K562 (cell line): ENCODE measurements around the gene MED15. TPM values are rescaled to one million over a fixed set of nuclear protein-coding genes. Genes with fewer than 3 reads are reported as not detected.

ENCODE experiments used
- BACH1 ChIP-seq: fragments of 200-800 bp; sonication (Bioruptor generic); IDR thresholded peaks from 2 replicates; pipeline ENCODE4 v1.6.1; 2016; ENCODE audit warnings: missing genetic modification characterization, missing compliant biosample characterization
- CREB5 ChIP-seq: fragments of 250-450 bp; sonication (Bioruptor Pico); IDR thresholded peaks from 2 replicates; pipeline ENCODE4 v1.5.0; 2020; ENCODE audit warnings: mild to moderate bottlenecking
- E2F5 ChIP-seq: sonication (generic); formaldehyde crosslinking; IDR thresholded peaks from 2 replicates; pipeline ENCODE4 v1.8.0; 2022; ENCODE audit warnings: mild to moderate bottlenecking, missing genetic modification reagents
- EP400 ChIP-seq: fragments of 450-650 bp; IDR thresholded peaks from 2 replicates; pipeline ENCODE4 v1.6.1; 2017; ENCODE audit warnings: antibody characterized with exemption, mild to moderate bottlenecking, moderate library complexity
- FOXA1 ChIP-seq: fragments of 450-650 bp; IDR thresholded peaks from 2 replicates; pipeline ENCODE4 v1.6.1; 2016; ENCODE audit warnings: mild to moderate bottlenecking, borderline replicate concordance
- FUS ChIP-seq: fragments of 200-400 bp; formaldehyde crosslinking; optimal IDR thresholded peaks from 2 replicates; pipeline ENCODE3; 2017; ENCODE audit warnings: low read depth, low read length
- GABPB1 ChIP-seq: sonication (generic); formaldehyde crosslinking; IDR thresholded peaks from 2 replicates; pipeline ENCODE4 v1.8.0; 2022; ENCODE audit warnings: mild to moderate bottlenecking, missing genetic modification reagents
- GATAD2B ChIP-seq: fragments of 450-650 bp; IDR thresholded peaks from 2 replicates; pipeline ENCODE4 v1.6.1; 2017; ENCODE audit warnings: mild to moderate bottlenecking, borderline replicate concordance
- HLTF ChIP-seq: fragments of 450-650 bp; IDR thresholded peaks from 2 replicates; pipeline ENCODE4 v1.6.1; 2016
- HNRNPLL ChIP-seq: fragments of 200-400 bp; formaldehyde crosslinking; IDR thresholded peaks from 2 replicates; pipeline ENCODE4 v1.6.1; 2017; ENCODE audit warnings: low read length, low read depth, mild to moderate bottlenecking; ENCODE audit not compliant: poor library complexity, severe bottlenecking
- ID3 ChIP-seq, 2 experiments: fragments of 250-450 bp in 1 of 2; fragments of 450-650 bp in 1 of 2; sonication (Bioruptor Pico) in 1 of 2; IDR thresholded peaks; 2 replicates each; pipeline versions ENCODE4 v1.6.1 to v1.8.0; 2016 to 2021; ENCODE audit warnings: mild to moderate bottlenecking in 2 of 2, moderate library complexity in 2 of 2, missing compliant biosample characterization in 1 of 2, missing genetic modification characterization in 1 of 2
- IFI16 ChIP-seq: fragments of 250-450 bp; sonication (Bioruptor Pico); IDR thresholded peaks from 2 replicates; pipeline ENCODE4 v2.1.2; 2022; ENCODE audit warnings: mild to moderate bottlenecking, inconsistent platforms
- KAT2B ChIP-seq: IDR thresholded peaks from one replicate; pipeline ENCODE4 v1.6.1; 2012; ENCODE audit warnings: low read depth, mild to moderate bottlenecking, control low read depth, inconsistent platforms, low read length, moderate library complexity
- LARP7 ChIP-seq: fragments of 450-650 bp; IDR thresholded peaks from 2 replicates; pipeline ENCODE4 v1.6.1; 2016
- MAFF ChIP-seq: IDR thresholded peaks from 2 replicates; pipeline ENCODE4 v1.6.1; 2012; ENCODE audit warnings: low read length, improper control_type of control experiment
- NFE2 ChIP-seq: IDR thresholded peaks from 2 replicates; pipeline ENCODE4 v1.6.1; 2014; ENCODE audit warnings: antibody characterized with exemption, low read depth
- POLR2B ChIP-seq: fragments of 450-650 bp; IDR thresholded peaks from 2 replicates; pipeline ENCODE4 v1.6.1; 2018; ENCODE audit warnings: low read depth; ENCODE audit not compliant: partially characterized antibody
- RNF2 ChIP-seq: sonication (generic); IDR thresholded peaks from 2 replicates; pipeline ENCODE4 v1.6.1; 2016
- SRF ChIP-seq, 2 experiments: fragments of 250-450, 450-650 bp in 1 of 2; sonication (Bioruptor Pico) in 1 of 2; sonication (generic) in 1 of 2; formaldehyde crosslinking; IDR thresholded peaks; 2 replicates each; pipeline versions ENCODE4 v1.5.0 to v1.5.1; 2020 to 2022; ENCODE audit warnings: mild to moderate bottlenecking in 1 of 2, missing genetic modification reagents in 1 of 2
- THRAP3 ChIP-seq: fragments of 450-650 bp; IDR thresholded peaks from 2 replicates; pipeline ENCODE4 v1.6.1; 2016; ENCODE audit warnings: mild to moderate bottlenecking, inconsistent platforms, borderline replicate concordance
- TRIM28 ChIP-seq: fragments of 450-650 bp; IDR thresholded peaks from 2 replicates; pipeline ENCODE4 v1.6.1; 2017
- ZFPM2 ChIP-seq: fragments of 250-450 bp; sonication (Bioruptor Pico); IDR thresholded peaks from 2 replicates; pipeline ENCODE4 v1.5.1; 2022; ENCODE audit warnings: mild to moderate bottlenecking
- ZNF133 ChIP-seq: fragments of 250-450 bp; sonication (Bioruptor Pico); IDR thresholded peaks from 2 replicates; pipeline ENCODE4 v1.4.0; 2020; ENCODE audit warnings: mild to moderate bottlenecking
- ZNF197 ChIP-seq: fragments of 200-800 bp; sonication (Bioruptor generic); IDR thresholded peaks from 2 replicates; pipeline ENCODE4 v1.6.1; 2016; ENCODE audit warnings: low read depth, missing genetic modification characterization, missing compliant biosample characterization
- polyA plus RNA-seq, 8 experiments: library from polyadenylated mRNA; depleted of rRNA in 4 of 8; stranded (reverse) in 5 of 8; unstranded in 3 of 8; fragments of >200 nt; fragmentation: Nextera tagmentation in 2 of 8; fragmentation: Illumina TruSeq in 1 of 8; extraction: Ambion mirVana in 2 of 8; extraction: Trizol in 1 of 8; gene quantifications; 2 replicates each; pipeline versions ENCODE4 v1.2.1 to v1.2.3, GENCODE V29; 2011 to 2014; ENCODE audit warnings: inconsistent platforms in 1 of 8, missing spikeins in 1 of 8
- total RNA-seq, 7 experiments: library from RNA; depleted of rRNA in 6 of 7; stranded (reverse); fragments of >200 nt in 6 of 7; fragmentation: Illumina TruSeq in 2 of 7; extraction: Trizol in 2 of 7; gene quantifications; 2 replicates each; pipeline versions ENCODE4 v1.2.1 to v1.2.3, GENCODE V29; 2011 to 2021; ENCODE audit warnings: low replicate concordance in 1 of 7
- TF ChIP-seq, protein P1 (sequence below): fragments of 250-450 bp; sonication (Bioruptor Pico); IDR thresholded peaks from 2 replicates; pipeline ENCODE4 v1.4.0; 2020
- TF ChIP-seq, protein P2 (sequence below): fragments of 450-650 bp; IDR thresholded peaks from 2 replicates; pipeline ENCODE4 v1.6.1; 2017; ENCODE audit warnings: mild to moderate bottlenecking, moderate library complexity

Gene MED15
- total and polyA plus RNA-seq, 9 of the 15 experiments (the other 6 are each of a cell fraction or from before 2014, with no cell fraction given): 4.0 to 271 (median 60.1) TPM

DNA sequence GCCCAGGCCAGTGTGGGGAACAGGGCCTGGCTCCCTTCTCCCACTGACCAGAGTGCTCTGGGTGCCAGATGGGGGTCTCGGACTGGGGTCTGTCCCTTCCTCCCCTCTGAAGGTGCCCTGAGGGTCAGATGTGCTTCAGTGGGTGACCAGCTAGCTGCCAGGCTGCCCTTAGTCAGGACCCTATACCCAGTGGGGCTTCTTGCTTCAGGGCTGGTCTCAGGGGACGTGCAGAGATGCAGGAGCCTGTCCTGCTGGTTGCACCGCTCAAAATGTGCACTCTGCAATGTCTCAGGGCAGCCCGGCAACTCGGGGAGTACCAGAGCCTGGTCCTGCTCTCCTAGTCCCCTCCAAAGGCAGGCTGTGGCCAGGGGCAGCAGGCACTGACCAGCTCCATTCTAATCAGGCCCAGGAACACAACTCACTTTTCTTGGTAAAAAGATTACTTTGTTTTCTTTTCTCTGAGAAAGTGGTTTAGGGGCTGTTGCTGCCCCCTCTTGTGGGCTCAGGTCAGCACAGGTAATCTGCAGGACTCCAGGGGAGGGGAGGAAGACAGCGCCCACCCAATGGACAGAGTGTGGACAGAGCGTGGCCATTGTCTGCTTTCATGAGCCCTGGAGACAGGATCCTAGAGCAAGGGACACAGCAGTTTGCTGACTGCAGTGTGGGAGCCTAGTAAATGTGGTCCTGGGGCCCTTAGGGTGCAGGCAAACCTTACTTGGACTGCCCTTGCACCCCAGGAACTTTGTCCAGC lies 80.9 kb downstream of the MED15 start (continued):
- TF ChIP-seq E2F5 (no peak), EP400 (no peak), TRIM28 (no peak), BACH1 (tag) (no peak), ZNF197 (CRISPR knock-in tag) (no peak), MAFF (no peak; the same call in 1 of the 2 replicates), LARP7 (no peak), RNF2 (no peak), THRAP3 (no peak), ZFPM2 (no peak; the same call in 1 of the 2 replicates), FOXA1 (no peak), GABPB1 (CRISPR knock-in tag) (peak; percentile 36; the same call in 1 of the 2 replicates), ZNF133 (CRISPR knock-in tag) (no peak), NFE2 (no peak), FUS (no peak), SRF (CRISPR knock-in tag; IDR thresholded peaks at IDR 0.05) (peak in 1 of 2 experiments; percentile 44; a peak in 1 of 4 replicates), IFI16 (no peak), HLTF (no peak), KAT2B (no peak), GATAD2B (no peak), HNRNPLL (no peak), CREB5 (no peak), ID3 (CRISPR knock-in tag; IDR thresholded peaks at IDR 0.05) (no peak), ID3 (tag; IDR thresholded peaks at IDR 0.05) (no peak), POLR2B (peak; percentile 62)
- TF ChIP-seq, protein P1, sequence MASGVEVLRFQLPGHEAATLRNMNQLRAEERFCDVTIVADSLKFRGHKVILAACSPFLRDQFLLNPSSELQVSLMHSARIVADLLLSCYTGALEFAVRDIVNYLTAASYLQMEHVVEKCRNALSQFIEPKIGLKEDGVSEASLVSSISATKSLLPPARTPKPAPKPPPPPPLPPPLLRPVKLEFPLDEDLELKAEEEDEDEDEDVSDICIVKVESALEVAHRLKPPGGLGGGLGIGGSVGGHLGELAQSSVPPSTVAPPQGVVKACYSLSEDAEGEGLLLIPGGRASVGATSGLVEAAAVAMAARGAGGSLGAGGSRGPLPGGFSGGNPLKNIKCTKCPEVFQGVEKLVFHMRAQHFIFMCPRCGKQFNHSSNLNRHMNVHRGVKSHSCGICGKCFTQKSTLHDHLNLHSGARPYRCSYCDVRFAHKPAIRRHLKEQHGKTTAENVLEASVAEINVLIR (CRISPR knock-in tag): no peak
- TF ChIP-seq, protein P2, sequence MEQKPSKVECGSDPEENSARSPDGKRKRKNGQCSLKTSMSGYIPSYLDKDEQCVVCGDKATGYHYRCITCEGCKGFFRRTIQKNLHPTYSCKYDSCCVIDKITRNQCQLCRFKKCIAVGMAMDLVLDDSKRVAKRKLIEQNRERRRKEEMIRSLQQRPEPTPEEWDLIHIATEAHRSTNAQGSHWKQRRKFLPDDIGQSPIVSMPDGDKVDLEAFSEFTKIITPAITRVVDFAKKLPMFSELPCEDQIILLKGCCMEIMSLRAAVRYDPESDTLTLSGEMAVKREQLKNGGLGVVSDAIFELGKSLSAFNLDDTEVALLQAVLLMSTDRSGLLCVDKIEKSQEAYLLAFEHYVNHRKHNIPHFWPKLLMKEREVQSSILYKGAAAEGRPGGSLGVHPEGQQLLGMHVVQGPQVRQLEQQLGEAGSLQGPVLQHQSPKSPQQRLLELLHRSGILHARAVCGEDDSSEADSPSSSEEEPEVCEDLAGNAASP: no peak
